Osteoblast (primary cell): ENCODE data around the gene KCNMB1. TPM values are rescaled to one million over a fixed set of nuclear protein-coding genes. Genes with fewer than 3 reads are reported as not detected.
A peak's percentile ranks its signal among the peaks of the same experiment; 100 is the strongest.

Experiments used
- DNase-seq: peaks from one replicate; pipeline ENCODE4 v3.0.0; 2011; ENCODE audit warnings: low spot score, mixed read lengths; ENCODE audit not compliant: insufficient read length; ENCODE audit errors: missing footprints
- H2AFZ ChIP-seq: 2 replicates; pipeline ENCODE4 v1.6.0; 2011; ENCODE audit warnings: mild to moderate bottlenecking, low read length
- H3K27ac ChIP-seq: 2 replicates; pipeline ENCODE4 v1.5.1; 2011; ENCODE audit warnings: mild to moderate bottlenecking, low read depth, low read length, moderate library complexity
- H3K27me3 ChIP-seq: 2 replicates; pipeline ENCODE4 v1.6.0; 2012; ENCODE audit warnings: mild to moderate bottlenecking, control low read depth, inconsistent platforms, low read length, moderate library complexity; ENCODE audit not compliant: insufficient read depth
- H3K36me3 ChIP-seq: 2 replicates; pipeline ENCODE4 v1.5.1; 2011; ENCODE audit warnings: mild to moderate bottlenecking, low read length, control low read depth, moderate library complexity; ENCODE audit not compliant: insufficient read depth
- H3K4me1 ChIP-seq: 2 replicates; pipeline ENCODE4 v1.5.1; 2011; ENCODE audit warnings: mild to moderate bottlenecking, low read length, control low read depth, moderate library complexity; ENCODE audit not compliant: insufficient read depth
- H3K4me2 ChIP-seq: 2 replicates; pipeline ENCODE4 v1.6.0; 2011; ENCODE audit warnings: mild to moderate bottlenecking, low read length; ENCODE audit not compliant: insufficient read depth
- H3K4me3 ChIP-seq: fragments of 200-600 bp; sonication (generic); 3 replicates; pipeline ENCODE4 v1.5.1; 2012; ENCODE audit warnings: mild to moderate bottlenecking, low read length, inconsistent platforms; ENCODE audit not compliant: insufficient read depth
- H3K79me2 ChIP-seq: 2 replicates; pipeline ENCODE4 v1.6.0; 2012; ENCODE audit warnings: mild to moderate bottlenecking, low read length, control low read depth, inconsistent platforms; ENCODE audit not compliant: insufficient read depth
- H3K9me3 ChIP-seq: 2 replicates; pipeline ENCODE4 v1.5.1; 2011; ENCODE audit warnings: low read depth, low read length, control low read depth
- H4K20me1 ChIP-seq: 2 replicates; pipeline ENCODE4 v1.6.0; 2012; ENCODE audit warnings: mild to moderate bottlenecking, low read length, control low read depth; ENCODE audit not compliant: insufficient read depth
- CTCF ChIP-seq: IDR thresholded peaks from 2 replicates; pipeline ENCODE4 v1.5.1; 2011; ENCODE audit warnings: mild to moderate bottlenecking, low read depth, low read length, moderate library complexity; ENCODE audit errors: extremely low read depth
- total RNA-seq: library from RNA; depleted of rRNA; stranded (reverse); fragments of >200 nt; gene quantifications from 2 replicates; pipeline ENCODE4 v1.2.3, GENCODE V29; 2012

KCNMB1 gene
- total RNA-seq, result under 0.01 TPM in 2 replicates

GRCh38 chr5:170388818-170389549 is at the start of gene KCNMB1:
KCNMB1 (minus strand) TSS chr5:170389367; CDS start chr5:170385447, 3,920 bp downstream.
- Histone ChIP-seq H3K4me3 (peak within 1 kb of the TSS; percentile 13), H3K27me3 (peaks cover 2% of the 10 kb centered on the region), H3K36me3 (no peaks in the 10 kb centered on the region), H2AFZ (peak within 1 kb of the TSS; percentile 59), H3K4me1 (no peaks in the 10 kb centered on the region), H3K9me3 (no peaks in the 10 kb centered on the region), H3K4me2 (peak within 1 kb of the TSS; percentile 53), H4K20me1 (no peaks in the 10 kb centered on the region), H3K79me2 (no peaks in the 10 kb centered on the region), H3K27ac (no peak within 1 kb of the TSS)
- peak; percentile 69 for DNase-seq
- TF ChIP-seq CTCF, result no peak

GRCh38 chr5:170438581-170438980 is 49.4 kb upstream of the KCNMB1 start:
- Histone ChIP-seq H3K4me1 (no peaks in the 10 kb centered on the region), H3K27me3 (no peaks in the 10 kb centered on the region), H4K20me1 (no peaks in the 10 kb centered on the region), H2AFZ (no peak overlapping the region), H3K4me2 (no peak overlapping the region), H3K9me3 (no peaks in the 10 kb centered on the region), H3K79me2 (no peaks in the 10 kb centered on the region), H3K36me3 (no peaks in the 10 kb centered on the region), H3K4me3 (no peak overlapping the region), H3K27ac (no peak overlapping the region)
- TF ChIP-seq CTCF, result no peak
- DNase-seq, result no peak

GRCh38 chr5:170437621-170438375 is 48.6 kb upstream of the KCNMB1 start:
- TF ChIP-seq CTCF, result no peak
- Histone ChIP-seq H3K4me3 (no peak overlapping the region), H3K4me1 (no peaks in the 10 kb centered on the region), H3K9me3 (no peaks in the 10 kb centered on the region), H3K4me2 (no peak overlapping the region), H3K36me3 (no peaks in the 10 kb centered on the region), H3K79me2 (no peaks in the 10 kb centered on the region), H2AFZ (no peak overlapping the region), H3K27ac (no peak overlapping the region), H4K20me1 (no peaks in the 10 kb centered on the region), H3K27me3 (no peaks in the 10 kb centered on the region)
- no peak for DNase-seq

GRCh38 chr5:170436335-170436734 is 47.2 kb upstream of the KCNMB1 start:
- Histone ChIP-seq H3K9me3 (no peaks in the 10 kb centered on the region), H3K4me3 (no peak overlapping the region), H4K20me1 (no peaks in the 10 kb centered on the region), H3K36me3 (no peaks in the 10 kb centered on the region), H3K4me1 (no peaks in the 10 kb centered on the region), H3K4me2 (no peak overlapping the region), H3K27ac (no peak overlapping the region), H3K79me2 (no peaks in the 10 kb centered on the region), H2AFZ (no peak overlapping the region), H3K27me3 (peaks cover 8% of the 10 kb centered on the region)
- TF ChIP-seq CTCF, result no peak
- no peak for DNase-seq
